GM18868 (cell line): Measurements from ENCODE around the gene NEIL1.
A peak's percentile ranks its signal among the peaks of the same experiment; 100 is the strongest.

Source experiments
- ATAC-seq: cut with Tn5 transposase; IDR thresholded peaks from one replicate; pipeline ENCODE4 v1.9.1; 2021; ENCODE audit warnings: mild to moderate bottlenecking, moderate library complexity; ENCODE audit not compliant: unreplicated experiment

The NEIL1 gene

GRCh38 chr15:75355369-75355768 lies 8.5 kb downstream of the NEIL1 start:
- ATAC-seq: no peak

- no peak for ATAC-seq
Measured at GRCh38 chr15:75356006-75356405, 9.2 kb downstream of the NEIL1 start.

- ATAC-seq: no peak
Measured at GRCh38 chr15:75356517-75356916, 9.7 kb downstream of the NEIL1 start.

- ATAC-seq: no peak
Measured at GRCh38 chr15:75357976-75358673, 11.3 kb downstream of the NEIL1 start.

GRCh38 chr15:75358771-75359536 lies 12.1 kb downstream of the NEIL1 start:
- no peak for ATAC-seq

GRCh38 chr15:75359537-75360250 lies 12.9 kb downstream of the NEIL1 start:
- no peak for ATAC-seq

GRCh38 chr15:75360391-75360790 lies 13.6 kb downstream of the NEIL1 start:
- no peak for ATAC-seq

- ATAC-seq: no peak
Measured at GRCh38 chr15:75360856-75361255, 14.0 kb downstream of the NEIL1 start.

GRCh38 chr15:75361361-75361988 lies 14.6 kb downstream of the NEIL1 start:
- ATAC-seq: no peak

- no peak for ATAC-seq
Measured at GRCh38 chr15:75361989-75362641, 15.3 kb downstream of the NEIL1 start.

GRCh38 chr15:75362642-75363249 lies 15.9 kb downstream of the NEIL1 start:
- no peak for ATAC-seq

- ATAC-seq: no peak
Measured at GRCh38 chr15:75363786-75364185, 16.9 kb downstream of the NEIL1 start.

- no peak for ATAC-seq
Measured at GRCh38 chr15:75364881-75365280, 18.0 kb downstream of the NEIL1 start.

- ATAC-seq: no peak
Measured at GRCh38 chr15:75366163-75366562, 19.3 kb downstream of the NEIL1 start.

- no peak for ATAC-seq
Measured at GRCh38 chr15:75367006-75367405, 20.2 kb downstream of the NEIL1 start.

GRCh38 chr15:75367406-75367912 lies 20.6 kb downstream of the NEIL1 start:
- ATAC-seq: no peak

GRCh38 chr15:75367913-75368688 lies 21.3 kb downstream of the NEIL1 start, which contains the start of gene MAN2C1:
TSS of gene MAN2C1 (minus strand) at chr15:75368607. CDS start at chr15:75368583, 24 bp downstream.
- peak; percentile 89 for ATAC-seq

- ATAC-seq: no peak
Measured at GRCh38 chr15:75368689-75369239, 21.9 kb downstream of the NEIL1 start.
